NCI-H69 (cell line): ENCODE results near the gene PRKCG.

Experiments
- DNase-seq: peaks from one replicate; lab custom pipeline; 2025; lab: John Stamatoyannopoulos, UW

PRKCG gene

GRCh38 chr19:53872762-53873161 is 9.2 kb upstream of the PRKCG start:
- peak; percentile 21 for DNase-seq

- no peak for DNase-seq
Measured at GRCh38 chr19:53873773-53874605, 8.0 kb upstream of the PRKCG start.

- DNase-seq: no peak
Measured at GRCh38 chr19:53874606-53874990, 7.4 kb upstream of the PRKCG start.

GRCh38 chr19:53875602-53876325 is 6.2 kb upstream of the PRKCG start:
- DNase-seq: no peak

- DNase-seq: no peak
Measured at GRCh38 chr19:53876651-53877224, 5.3 kb upstream of the PRKCG start.

- no peak for DNase-seq
Measured at GRCh38 chr19:53877361-53877766, 4.6 kb upstream of the PRKCG start.

GRCh38 chr19:53878776-53879139 is 3.2 kb upstream of the PRKCG start:
- no peak for DNase-seq

- DNase-seq: peak; percentile 98
Measured at GRCh38 chr19:53879140-53880081, 2.6 kb upstream of the PRKCG start.

- DNase-seq: peak; percentile 49
Measured at GRCh38 chr19:53880711-53881481, 1.1 kb upstream of the PRKCG start.

- peak; percentile 16 for DNase-seq
Measured at GRCh38 chr19:53882391-53883050, 524 bp downstream of the PRKCG start.

GRCh38 chr19:53883231-53883661 is 1.2 kb downstream of the PRKCG start:
- peak; percentile 39 for DNase-seq

- no peak for DNase-seq
Measured at GRCh38 chr19:53883741-53884140, 1.7 kb downstream of the PRKCG start.

GRCh38 chr19:53884256-53884655 is 2.3 kb downstream of the PRKCG start:
- no peak for DNase-seq

- no peak for DNase-seq
Measured at GRCh38 chr19:53885036-53885435, 3.0 kb downstream of the PRKCG start.

GRCh38 chr19:53892301-53892980 is 10.4 kb downstream of the PRKCG start:
- no peak for DNase-seq

GRCh38 chr19:53892981-53893325 is 11.0 kb downstream of the PRKCG start:
- peak; percentile 11 for DNase-seq

GRCh38 chr19:53894707-53895106 is 12.7 kb downstream of the PRKCG start:
- no peak for DNase-seq

- DNase-seq: no peak
Measured at GRCh38 chr19:53896682-53897081, 14.7 kb downstream of the PRKCG start.

- DNase-seq: no peak
Measured at GRCh38 chr19:53897459-53897858, 15.5 kb downstream of the PRKCG start.

- DNase-seq: no peak
Measured at GRCh38 chr19:53898166-53898565, 16.2 kb downstream of the PRKCG start.
